Stimulated activated CD8-positive, alpha-beta memory T cell treated with anti-CD3 and anti-CD28 coated beads, Interleukin-15, amount 100 ng/mL, for 1 hour (primary cell): ENCODE measurements around the gene MUC21.
"Not testable (repeated sequence)": the region's sequence is repeated elsewhere in the genome, so short reads cannot be mapped to it uniquely, and the experiment has no call there.

ENCODE experiments used
- DNase-seq: peaks from one replicate; pipeline ENCODE4 v3.0.0-alpha.2; 2020; ENCODE audit warnings: low read depth

Gene MUC21

GRCh38 chr6:30969171-30969570 lies 14.3 kb upstream of the MUC21 start:
- DNase-seq: not testable (repeated sequence)

- DNase-seq: no peak
These were observed 12.6 kb upstream of the MUC21 start for GRCh38 chr6:30970946-30971345.

- no peak for DNase-seq
These were observed 10.7 kb upstream of the MUC21 start for GRCh38 chr6:30972816-30973215.

- DNase-seq: no peak
These were observed 8.8 kb upstream of the MUC21 start for GRCh38 chr6:30974490-30975252.

- DNase-seq: no peak
These were observed 4.4 kb upstream of the MUC21 start for GRCh38 chr6:30979141-30979540.

GRCh38 chr6:30979690-30980089 lies 3.8 kb upstream of the MUC21 start:
- DNase-seq: no peak

- DNase-seq: no peak
These were observed 1.4 kb upstream of the MUC21 start for GRCh38 chr6:30981942-30982772.

GRCh38 chr6:30985490-30985889 lies 2.0 kb downstream of the MUC21 start:
- no peak for DNase-seq

- no peak for DNase-seq
These were observed 3.8 kb downstream of the MUC21 start for GRCh38 chr6:30987304-30987703.

GRCh38 chr6:30988209-30988825 lies 4.8 kb downstream of the MUC21 start:
- no peak for DNase-seq

GRCh38 chr6:30990422-30991086 lies 7.0 kb downstream of the MUC21 start:
- no peak for DNase-seq

GRCh38 chr6:30991891-30992290 lies 8.4 kb downstream of the MUC21 start:
- no peak for DNase-seq

- DNase-seq: no peak
These were observed 13.8 kb downstream of the MUC21 start for GRCh38 chr6:30997301-30997700.

- DNase-seq: no peak
These were observed 15.3 kb downstream of the MUC21 start for GRCh38 chr6:30998785-30999184.

GRCh38 chr6:31000067-31000860 lies 16.7 kb downstream of the MUC21 start:
- not testable (repeated sequence) for DNase-seq

GRCh38 chr6:31001281-31001888 lies 17.9 kb downstream of the MUC21 start:
- DNase-seq: no peak

GRCh38 chr6:31002471-31002870 lies 19.0 kb downstream of the MUC21 start:
- no peak for DNase-seq

GRCh38 chr6:31004794-31005193 lies 21.3 kb downstream of the MUC21 start:
- DNase-seq: no peak

GRCh38 chr6:31005249-31006020 lies 21.9 kb downstream of the MUC21 start:
- DNase-seq: no peak

GRCh38 chr6:31007694-31008093 lies 24.2 kb downstream of the MUC21 start:
- DNase-seq: no peak
